Activated CD4-positive, alpha-beta T cell treated with anti-CD3 and anti-CD28 coated beads for 1 hour (primary cell): ENCODE data around the gene SOX11.

Experiments
- DNase-seq: peaks from one replicate; pipeline ENCODE4 v3.0.0-alpha.2; 2020

Gene SOX11

DNA sequence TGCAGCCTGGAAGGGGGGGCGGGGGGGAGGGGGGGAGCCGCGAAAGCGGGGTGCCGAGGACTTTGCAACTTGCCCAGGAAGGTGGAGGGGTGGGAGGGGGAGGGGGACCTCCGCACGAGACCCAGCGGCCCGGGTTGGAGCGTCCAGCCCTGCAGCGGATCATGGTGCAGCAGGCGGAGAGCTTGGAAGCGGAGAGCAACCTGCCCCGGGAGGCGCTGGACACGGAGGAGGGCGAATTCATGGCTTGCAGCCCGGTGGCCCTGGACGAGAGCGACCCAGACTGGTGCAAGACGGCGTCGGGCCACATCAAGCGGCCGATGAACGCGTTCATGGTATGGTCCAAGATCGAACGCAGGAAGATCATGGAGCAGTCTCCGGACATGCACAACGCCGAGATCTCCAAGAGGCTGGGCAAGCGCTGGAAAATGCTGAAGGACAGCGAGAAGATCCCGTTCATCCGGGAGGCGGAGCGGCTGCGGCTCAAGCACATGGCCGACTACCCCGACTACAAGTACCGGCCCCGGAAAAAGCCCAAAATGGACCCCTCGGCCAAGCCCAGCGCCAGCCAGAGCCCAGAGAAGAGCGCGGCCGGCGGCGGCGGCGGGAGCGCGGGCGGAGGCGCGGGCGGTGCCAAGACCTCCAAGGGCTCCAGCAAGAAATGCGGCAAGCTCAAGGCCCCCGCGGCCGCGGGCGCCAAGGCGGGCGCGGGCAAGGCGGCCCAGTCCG is 540 bp downstream of the SOX11 start:
- DNase-seq: no peak

GRCh38 chr2:5693287-5694201 is 1.4 kb downstream of the SOX11 start:
- no peak for DNase-seq

- no peak for DNase-seq
Measured at GRCh38 chr2:5694306-5694705, 2.1 kb downstream of the SOX11 start.

- no peak for DNase-seq
Measured at GRCh38 chr2:5695654-5696403, 3.6 kb downstream of the SOX11 start.

DNA sequence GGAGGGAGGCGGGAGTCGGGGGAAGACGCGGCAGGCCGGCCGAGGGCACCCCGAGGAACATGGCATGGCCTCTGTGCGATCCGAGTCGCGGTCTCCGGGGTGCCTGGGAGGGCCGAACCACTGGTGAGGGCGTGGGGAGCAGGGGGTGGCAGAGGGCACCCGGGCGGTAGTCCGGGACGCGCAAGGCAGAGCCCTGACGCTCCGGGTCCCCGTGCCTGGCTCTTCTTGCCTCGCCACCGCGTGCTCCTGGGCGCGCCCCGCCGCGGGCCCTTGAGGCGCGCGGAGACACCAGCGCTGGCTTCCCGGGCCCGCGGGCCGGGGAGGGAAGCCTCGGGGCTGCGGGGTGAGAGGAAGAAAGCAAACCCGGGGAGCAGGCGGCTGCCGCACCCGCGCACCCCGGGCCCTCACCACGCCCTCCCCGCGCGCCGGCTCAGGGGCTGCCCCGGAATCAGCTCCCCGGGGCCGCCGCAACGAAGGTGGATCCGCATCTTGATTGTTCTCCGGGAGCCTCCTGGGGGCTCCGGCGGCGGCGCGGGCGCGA is 4.3 kb downstream of the SOX11 start:
- no peak for DNase-seq

DNA sequence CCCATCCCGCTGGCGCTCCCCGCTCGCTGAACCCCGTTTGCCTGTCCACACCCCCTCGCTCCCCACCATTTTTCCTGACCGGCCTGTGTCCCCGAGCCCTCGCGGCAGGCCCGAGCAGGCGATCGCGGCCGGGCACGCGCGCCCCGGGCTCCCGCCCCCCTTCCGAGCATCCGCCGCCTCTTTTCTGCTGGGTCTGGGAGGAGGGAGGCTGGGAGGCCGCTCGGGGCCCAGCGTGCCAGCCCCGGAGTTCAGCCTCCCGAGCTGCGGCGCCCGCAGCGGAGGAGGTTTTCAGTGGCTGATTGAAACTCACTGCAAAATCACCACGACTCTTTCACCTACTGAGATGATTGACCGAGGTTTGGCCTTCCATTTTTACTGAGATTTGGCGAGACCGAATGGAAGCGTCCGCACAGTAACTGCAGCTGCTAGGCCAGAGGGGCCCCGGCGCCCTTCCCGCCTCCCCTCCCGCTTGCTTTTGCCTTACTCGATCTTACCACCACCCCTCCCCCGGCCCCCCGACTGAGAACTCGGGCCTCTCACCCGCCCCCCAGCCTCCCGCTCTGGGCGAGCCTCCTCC is 4.8 kb downstream of the SOX11 start:
- DNase-seq: no peak

- no peak for DNase-seq
Measured at GRCh38 chr2:5697562-5697961, 5.4 kb downstream of the SOX11 start.

DNA sequence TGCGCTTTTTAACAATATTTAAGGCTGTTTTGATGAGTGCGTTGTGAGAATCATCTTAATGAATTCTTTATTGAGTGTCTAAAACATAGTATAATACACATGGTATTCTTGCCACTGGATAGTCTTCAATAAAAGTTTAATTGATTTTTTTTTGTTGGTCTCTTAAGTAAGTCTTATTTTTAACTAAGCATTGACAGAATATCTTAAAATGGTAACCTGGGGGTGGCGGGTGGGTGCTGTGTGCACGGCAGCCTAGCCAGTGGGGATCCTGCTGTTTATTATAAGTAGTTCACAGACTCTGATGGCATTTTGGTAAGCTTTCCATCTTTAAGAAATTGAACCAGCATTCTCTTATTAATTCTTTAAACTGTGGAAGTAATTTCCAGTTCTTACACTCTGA is 6.0 kb downstream of the SOX11 start:
- DNase-seq: no peak

- no peak for DNase-seq
Measured at GRCh38 chr2:5699963-5700362, 7.8 kb downstream of the SOX11 start.

DNA sequence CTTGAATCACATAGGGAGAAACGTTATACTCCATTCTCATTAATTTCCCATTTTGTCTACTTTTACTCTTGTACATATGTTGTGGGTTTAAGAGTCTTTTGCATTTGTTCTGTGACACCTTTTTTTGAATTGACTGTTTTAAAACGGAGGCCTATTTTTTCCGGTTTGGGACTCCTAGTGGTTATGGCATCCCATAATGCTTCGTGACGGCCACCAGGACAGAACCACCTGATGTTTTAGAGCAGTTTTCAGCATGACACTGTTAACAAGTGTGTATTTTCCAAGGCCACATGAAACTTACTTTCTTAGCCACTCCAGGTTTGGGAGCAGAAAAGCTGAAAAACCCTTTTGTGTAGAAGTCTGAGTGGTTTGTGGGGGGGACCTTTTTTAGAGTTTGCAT is 8.4 kb downstream of the SOX11 start:
- no peak for DNase-seq

DNA sequence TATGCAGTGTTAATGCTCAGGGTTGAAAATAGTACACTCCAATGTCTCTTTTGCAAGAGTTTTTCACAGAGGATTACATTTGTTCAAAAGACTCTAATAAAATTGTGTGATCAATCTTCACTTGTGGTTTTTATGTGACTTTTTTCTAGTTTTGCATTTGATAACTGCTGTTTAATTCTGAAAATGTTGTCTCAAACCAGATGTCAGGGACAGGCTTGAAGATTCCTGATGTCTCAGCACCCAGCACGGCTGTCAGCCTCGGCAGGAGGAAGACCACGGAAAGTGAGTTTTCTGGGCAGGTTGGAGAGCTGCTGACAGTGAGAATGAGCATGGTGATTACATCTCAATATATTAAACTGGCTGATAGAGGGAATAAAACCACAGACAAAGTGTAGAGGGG is 9.1 kb downstream of the SOX11 start:
- no peak for DNase-seq

- no peak for DNase-seq
Measured at GRCh38 chr2:5703166-5703565, 11.0 kb downstream of the SOX11 start.

DNA sequence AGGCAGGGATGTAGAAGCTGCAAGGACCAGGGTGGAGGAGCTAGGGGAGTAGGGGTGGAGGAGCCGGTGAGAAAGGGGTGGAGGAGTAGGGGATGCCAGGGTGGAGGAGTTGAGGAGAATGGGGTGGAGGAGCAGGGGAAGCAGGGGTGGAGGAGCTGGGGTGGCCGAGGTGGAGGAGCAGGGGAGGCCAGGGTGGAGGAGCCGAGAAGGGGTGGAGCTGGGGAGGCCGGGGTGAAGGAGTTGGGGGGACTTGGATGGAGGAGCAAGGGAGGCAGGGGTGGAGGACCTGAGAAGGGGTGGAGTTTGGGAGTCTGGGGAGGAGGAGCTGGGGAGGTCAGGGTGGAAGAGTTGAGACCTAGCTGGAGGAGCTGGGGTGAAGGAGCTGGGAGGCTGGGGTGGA is 13.3 kb downstream of the SOX11 start:
- DNase-seq: no peak

- DNase-seq: no peak
Measured at GRCh38 chr2:5706717-5707455, 14.7 kb downstream of the SOX11 start.

DNA sequence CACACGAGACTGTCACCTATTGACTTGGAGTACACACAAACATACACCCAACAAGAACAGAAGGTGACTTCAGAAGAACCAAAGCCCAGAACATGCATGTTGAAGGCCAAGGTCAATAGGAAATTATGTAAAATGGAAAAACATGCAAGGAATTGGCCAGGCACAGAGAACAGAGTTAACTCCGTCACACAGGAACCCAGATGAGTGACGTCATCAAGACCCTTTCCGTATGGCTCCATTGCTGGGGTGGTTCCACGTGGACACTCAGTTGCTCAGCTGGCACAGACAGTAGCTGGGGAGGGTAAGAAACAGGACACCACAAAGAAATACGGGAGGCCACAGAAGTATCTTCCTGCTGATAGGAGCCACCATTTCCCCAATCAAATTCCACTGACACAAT is 18.4 kb downstream of the SOX11 start:
- no peak for DNase-seq

DNA sequence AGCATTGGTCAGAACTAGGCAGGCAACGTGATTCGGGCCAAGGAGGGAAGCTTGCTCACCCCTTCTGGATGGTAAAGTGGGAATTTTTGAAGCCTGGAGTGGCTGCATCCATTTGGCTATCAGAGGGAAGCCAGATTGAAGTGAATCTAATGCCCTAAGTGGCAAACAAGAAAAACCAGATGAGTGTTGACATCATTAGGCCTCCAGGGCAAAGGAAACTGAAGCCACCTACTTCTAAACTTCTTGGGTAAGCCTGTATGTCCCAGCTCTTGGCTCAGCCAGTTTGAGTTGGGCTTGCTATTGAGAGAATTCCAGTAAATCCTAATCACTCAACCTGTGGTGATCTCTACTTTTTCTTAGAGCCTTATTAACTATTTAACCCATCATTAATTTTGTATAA is 20.9 kb downstream of the SOX11 start:
- DNase-seq: no peak

GRCh38 chr2:5719629-5720334 is 27.6 kb downstream of the SOX11 start:
- DNase-seq: no peak

DNA sequence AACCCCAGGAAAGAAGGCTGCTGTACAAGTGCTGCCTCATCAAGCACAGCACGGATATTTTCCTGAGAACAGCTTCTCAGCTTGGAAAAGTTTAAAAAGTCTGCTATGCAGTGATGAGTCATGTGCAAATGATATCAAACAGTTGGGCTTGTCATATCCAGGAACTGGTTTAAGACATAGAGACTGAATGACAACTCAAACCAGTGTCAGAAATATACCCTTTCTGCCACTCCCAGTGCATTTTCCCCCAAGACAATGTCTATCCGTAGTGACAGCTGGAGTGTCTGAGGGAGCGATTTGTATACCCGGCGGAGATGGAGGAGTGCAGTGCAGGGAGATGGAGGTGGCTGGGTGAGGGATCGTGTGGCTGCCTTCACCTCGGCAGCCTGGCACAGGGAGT is 28.2 kb downstream of the SOX11 start:
- no peak for DNase-seq

- no peak for DNase-seq
Measured at GRCh38 chr2:5722236-5722635, 30.1 kb downstream of the SOX11 start.

- DNase-seq: no peak
Measured at GRCh38 chr2:5723791-5724735, 31.9 kb downstream of the SOX11 start.
